Loucy (cell line): ENCODE results near the gene ELMO1.

Experiments
- H2AFZ ChIP-seq: fragments of 200-600 bp; sonication (generic); 2 replicates; pipeline ENCODE4 v1.6.0; 2016; ENCODE audit warnings: antibody characterized with exemption, mild to moderate bottlenecking, low read length, moderate library complexity
- H3F3A ChIP-seq: fragments of 200-600 bp; 2 replicates; pipeline ENCODE4 v1.6.0; 2016; ENCODE audit warnings: antibody characterized with exemption, low read depth, mild to moderate bottlenecking
- H3K27me3 ChIP-seq: fragments of 200-600 bp; sonication (generic); 2 replicates; pipeline ENCODE4 v1.6.1; 2014; ENCODE audit warnings: low read length, mild to moderate bottlenecking; ENCODE audit not compliant: insufficient read depth, poor library complexity, severe bottlenecking
- H3K36me3 ChIP-seq: fragments of 200-600 bp; sonication (generic); 2 replicates; pipeline ENCODE4 v1.6.1; 2016; ENCODE audit warnings: low read length; ENCODE audit not compliant: insufficient read depth
- H3K4me1 ChIP-seq: fragments of 200-600 bp; sonication (generic); 2 replicates; pipeline ENCODE4 v1.5.1; 2014; ENCODE audit warnings: low read length, mild to moderate bottlenecking; ENCODE audit not compliant: insufficient read depth, poor library complexity, severe bottlenecking
- H3K4me2 ChIP-seq: fragments of 200-600 bp; sonication (generic); 2 replicates; pipeline ENCODE4 v1.6.0; 2014; ENCODE audit warnings: antibody characterized with exemption, low read length, low read depth, mild to moderate bottlenecking; ENCODE audit not compliant: poor library complexity, severe bottlenecking
- H3K4me3 ChIP-seq: fragments of 200-600 bp; sonication (generic); 2 replicates; pipeline ENCODE4 v1.5.1; 2014; ENCODE audit warnings: low read length, mild to moderate bottlenecking, mixed read lengths; ENCODE audit not compliant: poor library complexity, severe bottlenecking
- H3K79me2 ChIP-seq: fragments of 200-600 bp; sonication (generic); 2 replicates; pipeline ENCODE4 v1.6.1; 2014; ENCODE audit warnings: low read length; ENCODE audit not compliant: insufficient read depth
- H3K9ac ChIP-seq: fragments of 200-600 bp; sonication (generic); 2 replicates; pipeline ENCODE4 v1.6.0; 2014; ENCODE audit warnings: mild to moderate bottlenecking, low read depth, low read length, moderate library complexity; ENCODE audit not compliant: poor library complexity, severe bottlenecking
- H3K9me2 ChIP-seq: fragments of 200-600 bp; sonication (generic); replicated peaks from 2 replicates; pipeline ENCODE4 v1.6.1; 2016; ENCODE audit warnings: low read depth, low read length, mixed read lengths
- H3K9me3 ChIP-seq: fragments of 200-600 bp; sonication (generic); 2 replicates; pipeline ENCODE4 v1.6.1; 2014; ENCODE audit warnings: mild to moderate bottlenecking, antibody characterized with exemption, low read length, low read depth; ENCODE audit not compliant: insufficient read depth
- H4K20me1 ChIP-seq: fragments of 200-600 bp; sonication (generic); 2 replicates; pipeline ENCODE4 v1.6.0; 2014; ENCODE audit warnings: antibody characterized with exemption, low read length, mild to moderate bottlenecking; ENCODE audit not compliant: insufficient read depth, poor library complexity, severe bottlenecking
- EZH2phosphoT487 ChIP-seq: fragments of 200-600 bp; IDR thresholded peaks from 2 replicates; pipeline ENCODE4 v1.6.1; 2018; ENCODE audit warnings: antibody characterized with exemption, mild to moderate bottlenecking, moderate library complexity, borderline replicate concordance
- TF ChIP-seq, protein P1 (sequence below): fragments of 200-600 bp; sonication (generic); conservative IDR thresholded peaks from 2 replicates; pipeline ENCODE4 v1.5.1; 2014; ENCODE audit warnings: mild to moderate bottlenecking, antibody characterized with exemption, low read length

The ELMO1 gene

DNA sequence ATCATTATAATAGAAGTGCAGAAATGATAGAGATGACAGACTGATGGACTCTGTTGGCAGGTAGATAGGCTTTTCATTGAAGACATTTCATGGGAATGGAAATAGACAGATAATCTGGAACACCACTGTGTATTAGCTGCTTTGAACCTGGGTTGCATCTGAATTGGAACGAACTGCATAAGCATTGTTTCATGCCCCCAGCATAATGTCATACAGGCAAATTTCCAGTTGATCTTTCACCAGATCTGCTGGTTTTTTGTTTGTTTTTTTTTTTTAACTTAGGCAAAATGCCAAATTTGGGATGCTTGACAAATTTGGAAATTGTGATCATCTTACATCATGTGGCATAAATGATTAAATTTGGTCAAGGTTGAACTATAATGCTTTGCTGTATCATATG, 552.2 kb downstream of the ELMO1 start:
- no peak overlapping the region for H3K4me3 ChIP-seq
- no peaks in the 10 kb centered on the region for H3K9me2 ChIP-seq
- H3K4me2 ChIP-seq = no peak overlapping the region
- H3K9ac ChIP-seq = no peak overlapping the region
- H3K36me3 ChIP-seq = peaks cover 46% of the 10 kb centered on the region
- H3F3A ChIP-seq = no peaks in the 10 kb centered on the region
- TF ChIP-seq, protein P1, sequence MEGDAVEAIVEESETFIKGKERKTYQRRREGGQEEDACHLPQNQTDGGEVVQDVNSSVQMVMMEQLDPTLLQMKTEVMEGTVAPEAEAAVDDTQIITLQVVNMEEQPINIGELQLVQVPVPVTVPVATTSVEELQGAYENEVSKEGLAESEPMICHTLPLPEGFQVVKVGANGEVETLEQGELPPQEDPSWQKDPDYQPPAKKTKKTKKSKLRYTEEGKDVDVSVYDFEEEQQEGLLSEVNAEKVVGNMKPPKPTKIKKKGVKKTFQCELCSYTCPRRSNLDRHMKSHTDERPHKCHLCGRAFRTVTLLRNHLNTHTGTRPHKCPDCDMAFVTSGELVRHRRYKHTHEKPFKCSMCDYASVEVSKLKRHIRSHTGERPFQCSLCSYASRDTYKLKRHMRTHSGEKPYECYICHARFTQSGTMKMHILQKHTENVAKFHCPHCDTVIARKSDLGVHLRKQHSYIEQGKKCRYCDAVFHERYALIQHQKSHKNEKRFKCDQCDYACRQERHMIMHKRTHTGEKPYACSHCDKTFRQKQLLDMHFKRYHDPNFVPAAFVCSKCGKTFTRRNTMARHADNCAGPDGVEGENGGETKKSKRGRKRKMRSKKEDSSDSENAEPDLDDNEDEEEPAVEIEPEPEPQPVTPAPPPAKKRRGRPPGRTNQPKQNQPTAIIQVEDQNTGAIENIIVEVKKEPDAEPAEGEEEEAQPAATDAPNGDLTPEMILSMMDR = no peak
- no peak for TF ChIP-seq EZH2phosphoT487
- H4K20me1 ChIP-seq = no peaks in the 10 kb centered on the region
- no peaks in the 10 kb centered on the region for H3K9me3 ChIP-seq
- H2AFZ ChIP-seq = no peak overlapping the region
- no peaks in the 10 kb centered on the region for H3K4me1 ChIP-seq
- no peaks in the 10 kb centered on the region for H3K79me2 ChIP-seq
- H3K27me3 ChIP-seq = no peaks in the 10 kb centered on the region

- no peaks in the 10 kb centered on the region for H3K9me3 ChIP-seq
- H3K36me3 ChIP-seq = peaks cover 56% of the 10 kb centered on the region; the same call in 1 of the 2 replicates
- no peaks in the 10 kb centered on the region for H3F3A ChIP-seq
- H3K9ac ChIP-seq = no peak overlapping the region
- no peaks in the 10 kb centered on the region for H3K79me2 ChIP-seq
- H3K4me2 ChIP-seq = no peak overlapping the region
- no peak overlapping the region for H2AFZ ChIP-seq
- TF ChIP-seq, protein P1 = no peak
- no peak for TF ChIP-seq EZH2phosphoT487
- no peaks in the 10 kb centered on the region for H3K4me1 ChIP-seq
- no peaks in the 10 kb centered on the region for H3K27me3 ChIP-seq
- no peak overlapping the region for H3K4me3 ChIP-seq
- H3K9me2 ChIP-seq = no peaks in the 10 kb centered on the region
- H4K20me1 ChIP-seq = no peaks in the 10 kb centered on the region
Observed at GRCh38 chr7:36895192-36895591, 553.5 kb downstream of the ELMO1 start.

GRCh38 chr7:36894190-36894589, 554.5 kb downstream of the ELMO1 start:
- no peak for TF ChIP-seq EZH2phosphoT487
- TF ChIP-seq, protein P1 = no peak
- Histone ChIP-seq H4K20me1 (no peaks in the 10 kb centered on the region), H3K9me2 (no peaks in the 10 kb centered on the region), H3K4me1 (no peaks in the 10 kb centered on the region), H3K36me3 (peaks cover 59% of the 10 kb centered on the region; the same call in 1 of the 2 replicates), H3K9ac (no peak overlapping the region), H3K79me2 (no peaks in the 10 kb centered on the region), H3K27me3 (no peaks in the 10 kb centered on the region), H2AFZ (no peak overlapping the region), H3K4me3 (no peak overlapping the region), H3F3A (no peaks in the 10 kb centered on the region), H3K4me2 (no peak overlapping the region), H3K9me3 (no peaks in the 10 kb centered on the region)
